LNCaP clone FGC (cell line): ENCODE measurements around the gene ZNF92.
"Not testable (repeated sequence)": the region's sequence is repeated elsewhere in the genome, so short reads cannot be mapped to it uniquely, and the experiment has no call there.

Experiments used
- DNase-seq: peaks from one replicate; pipeline ENCODE4 v3.0.0-alpha.2; 2011; ENCODE audit warnings: low read depth
- H3K4me3 ChIP-seq: 2 replicates; pipeline ENCODE4 v1.5.1; 2011; ENCODE audit warnings: mild to moderate bottlenecking, low read depth, low read length, control low read depth
- TF ChIP-seq, protein P1 (sequence below): IDR thresholded peaks from 2 replicates; pipeline ENCODE4 v1.5.1; 2012; ENCODE audit warnings: mild to moderate bottlenecking; ENCODE audit not compliant: control insufficient read depth, insufficient read depth; ENCODE audit errors: extremely low read depth

The ZNF92 gene

DNA sequence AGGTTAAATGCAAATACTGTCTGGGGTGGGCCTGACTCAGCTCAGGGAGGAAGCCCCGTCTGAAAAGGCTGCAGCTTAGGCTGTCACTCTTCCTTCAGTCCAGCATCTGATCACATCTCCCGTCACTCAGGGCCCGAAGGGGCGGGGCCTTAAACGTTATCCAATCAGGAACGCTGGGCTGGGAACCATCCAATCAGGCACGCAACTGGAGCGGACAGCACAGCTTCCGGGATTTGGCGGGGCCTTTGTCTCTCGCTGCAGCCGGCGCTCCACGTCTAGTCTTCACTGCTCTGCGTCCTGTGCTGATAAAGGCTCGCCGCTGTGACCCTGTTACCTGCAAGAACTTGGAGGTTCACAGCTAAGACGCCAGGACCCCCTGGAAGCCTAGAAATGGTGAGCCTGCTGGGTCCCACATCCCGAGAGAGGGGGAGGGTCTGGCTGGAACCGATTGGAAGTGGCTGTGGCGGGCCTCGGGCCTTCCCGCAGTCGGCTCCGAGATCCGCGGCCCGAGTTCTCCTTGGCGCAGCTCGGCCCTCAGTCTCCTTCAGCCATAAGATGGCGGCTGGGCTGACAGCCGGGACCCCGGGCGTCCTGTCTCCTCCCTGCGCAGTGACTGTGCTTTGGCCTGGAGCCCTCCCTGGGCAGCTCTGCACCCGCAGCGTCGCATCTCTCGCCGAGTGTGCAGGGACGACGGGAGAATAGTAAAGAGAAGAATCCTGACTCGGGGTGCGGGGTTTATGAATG, at the start of gene ZNF92:
ZNF92 (plus strand) TSS at position 248 of the 744 bp plus-strand sequence; CDS start at position 391, 143 bp downstream.
- TF ChIP-seq, protein P1, sequence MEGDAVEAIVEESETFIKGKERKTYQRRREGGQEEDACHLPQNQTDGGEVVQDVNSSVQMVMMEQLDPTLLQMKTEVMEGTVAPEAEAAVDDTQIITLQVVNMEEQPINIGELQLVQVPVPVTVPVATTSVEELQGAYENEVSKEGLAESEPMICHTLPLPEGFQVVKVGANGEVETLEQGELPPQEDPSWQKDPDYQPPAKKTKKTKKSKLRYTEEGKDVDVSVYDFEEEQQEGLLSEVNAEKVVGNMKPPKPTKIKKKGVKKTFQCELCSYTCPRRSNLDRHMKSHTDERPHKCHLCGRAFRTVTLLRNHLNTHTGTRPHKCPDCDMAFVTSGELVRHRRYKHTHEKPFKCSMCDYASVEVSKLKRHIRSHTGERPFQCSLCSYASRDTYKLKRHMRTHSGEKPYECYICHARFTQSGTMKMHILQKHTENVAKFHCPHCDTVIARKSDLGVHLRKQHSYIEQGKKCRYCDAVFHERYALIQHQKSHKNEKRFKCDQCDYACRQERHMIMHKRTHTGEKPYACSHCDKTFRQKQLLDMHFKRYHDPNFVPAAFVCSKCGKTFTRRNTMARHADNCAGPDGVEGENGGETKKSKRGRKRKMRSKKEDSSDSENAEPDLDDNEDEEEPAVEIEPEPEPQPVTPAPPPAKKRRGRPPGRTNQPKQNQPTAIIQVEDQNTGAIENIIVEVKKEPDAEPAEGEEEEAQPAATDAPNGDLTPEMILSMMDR = no peak
- H3K4me3 ChIP-seq = peak within 1 kb of the TSS; percentile 70
- peak; percentile 95 for DNase-seq

DNA sequence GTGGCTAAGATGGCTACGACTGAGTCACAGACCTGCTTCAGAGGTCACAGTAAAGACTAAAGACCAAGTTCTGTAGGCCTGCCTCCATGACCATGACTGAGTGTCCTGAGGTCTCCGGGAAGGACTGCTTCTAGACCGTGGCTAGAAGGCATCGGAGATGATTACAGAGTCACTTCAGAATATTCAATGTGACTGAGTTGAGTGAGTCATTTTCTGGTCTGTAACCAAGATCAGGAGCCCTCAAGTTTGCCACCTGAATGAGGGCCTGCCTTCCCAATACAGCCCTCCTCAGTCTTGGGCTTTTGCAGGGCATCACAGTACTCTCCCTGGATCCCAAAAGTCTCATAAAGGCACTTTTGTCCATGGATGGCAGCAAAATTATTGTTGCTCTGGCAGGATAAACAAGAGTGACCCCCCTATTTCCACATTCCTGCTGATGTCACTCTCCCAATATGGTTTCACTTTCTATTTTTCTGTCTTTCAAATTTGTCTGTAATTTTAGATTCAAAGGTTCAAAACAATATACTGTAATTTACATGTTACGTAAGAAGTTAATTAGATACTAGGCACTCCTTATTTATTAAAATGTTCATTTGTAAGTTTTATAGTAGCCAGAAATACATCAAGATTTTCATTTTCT, 47.7 kb upstream of the ZNF92 start:
- no peak for DNase-seq
- TF ChIP-seq, protein P1 = no peak
- no peak overlapping the region for H3K4me3 ChIP-seq

DNA sequence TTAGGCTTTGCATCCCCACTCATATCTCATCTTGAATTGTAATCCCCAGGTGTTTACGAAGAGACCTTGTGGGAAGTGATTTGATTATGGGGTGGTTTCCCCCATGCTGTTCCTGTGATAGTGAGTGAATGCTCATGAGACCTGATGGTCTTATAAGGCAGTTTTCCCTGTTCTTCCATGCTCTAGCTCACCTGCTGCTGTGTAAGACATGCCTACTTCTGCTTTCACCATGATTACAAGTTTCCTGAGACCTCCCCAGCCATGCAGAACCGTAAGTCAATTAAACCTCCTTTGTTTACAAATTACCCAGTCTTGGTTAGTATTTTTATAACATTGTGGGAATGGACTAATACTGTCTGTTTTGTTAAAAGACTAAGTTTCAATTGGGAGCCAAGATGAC, 35.3 kb upstream of the ZNF92 start:
- TF ChIP-seq, protein P1 = no peak
- no peak overlapping the region for H3K4me3 ChIP-seq
- DNase-seq = no peak

DNA sequence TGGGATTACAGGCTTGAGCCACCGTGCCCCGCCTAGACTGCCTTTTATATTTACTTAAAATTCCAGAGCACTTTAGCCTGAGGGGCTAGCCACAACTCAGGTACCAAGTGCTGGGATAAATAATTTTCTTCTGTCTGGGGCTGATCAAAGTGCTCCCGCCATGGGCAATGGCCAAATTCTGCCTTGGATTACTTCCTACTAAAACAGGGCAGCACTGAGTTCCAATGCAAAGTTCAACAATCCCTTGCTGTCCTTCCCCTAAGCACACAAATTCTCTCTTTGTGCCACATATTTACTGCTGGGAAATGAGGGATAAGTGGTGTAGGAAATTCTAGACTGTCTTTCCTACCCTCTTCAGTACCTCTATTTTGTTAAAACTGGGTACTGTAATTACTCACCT, 34.4 kb upstream of the ZNF92 start:
- H3K4me3 ChIP-seq = no peak overlapping the region
- TF ChIP-seq, protein P1 = no peak
- DNase-seq = no peak

DNA sequence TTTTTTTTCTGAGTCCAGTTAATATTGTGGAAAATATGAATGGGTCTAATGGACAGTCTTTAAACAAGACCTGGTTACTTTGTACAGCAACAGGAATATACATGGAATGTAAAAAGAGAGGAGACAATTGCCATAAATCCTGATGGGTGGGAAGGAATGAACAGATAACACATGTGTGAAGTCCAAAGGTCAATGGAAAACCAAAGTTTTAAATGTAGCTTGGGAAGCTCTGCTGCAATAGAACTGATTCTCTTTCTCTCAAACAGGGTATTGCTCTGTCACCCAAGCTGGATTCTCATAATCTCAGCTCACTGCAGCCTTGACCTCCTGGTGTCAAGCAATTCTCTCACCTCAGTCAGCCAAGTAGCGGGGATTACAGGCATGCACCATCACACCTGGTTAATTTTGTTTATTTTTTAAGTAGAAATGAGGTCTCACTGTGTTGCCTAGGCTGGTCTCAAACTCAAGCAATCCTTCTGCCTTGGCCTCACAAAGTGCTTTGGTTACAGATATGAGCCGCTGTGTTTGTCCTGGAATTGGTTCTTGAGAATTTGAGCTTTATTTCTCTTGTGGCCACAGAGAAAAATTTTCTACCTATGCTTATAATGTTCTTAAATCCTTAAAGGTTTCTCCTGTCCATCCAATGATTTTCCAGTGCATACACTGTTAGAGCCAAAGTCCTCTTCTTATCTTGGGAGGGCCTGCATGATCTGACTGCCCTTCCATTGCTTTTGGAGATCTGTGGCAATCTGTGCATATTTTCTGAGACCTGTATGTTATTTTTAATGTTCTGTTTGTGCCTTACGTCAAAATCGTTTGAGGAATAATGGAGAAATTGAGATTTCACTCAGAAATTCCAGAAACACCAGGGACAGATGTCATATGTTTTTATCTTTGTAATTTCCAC, 30.7 kb upstream of the ZNF92 start:
- no peak overlapping the region for H3K4me3 ChIP-seq
- TF ChIP-seq, protein P1 = no peak
- DNase-seq = no peak

DNA sequence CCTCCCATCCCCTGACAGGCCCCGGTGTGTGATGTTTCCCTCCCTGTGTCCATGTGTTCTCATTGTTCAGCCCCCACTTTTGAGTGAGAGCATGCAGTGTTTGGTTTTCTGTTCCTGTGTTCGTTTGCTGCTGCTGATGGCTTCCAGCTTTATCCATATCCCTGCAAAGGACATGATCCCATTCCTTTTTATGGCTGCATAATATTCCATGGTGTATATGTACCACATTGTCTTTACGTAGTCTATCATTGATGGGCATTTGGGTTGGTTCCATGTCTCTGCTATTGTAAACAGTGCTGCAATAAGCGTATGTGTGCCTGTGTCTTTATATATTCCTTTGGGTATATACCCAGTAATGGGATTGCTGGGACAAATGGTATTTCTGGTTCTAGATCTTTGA, 29.1 kb upstream of the ZNF92 start:
- DNase-seq, H3K4me3 ChIP-seq: not testable (repeated sequence)

DNA sequence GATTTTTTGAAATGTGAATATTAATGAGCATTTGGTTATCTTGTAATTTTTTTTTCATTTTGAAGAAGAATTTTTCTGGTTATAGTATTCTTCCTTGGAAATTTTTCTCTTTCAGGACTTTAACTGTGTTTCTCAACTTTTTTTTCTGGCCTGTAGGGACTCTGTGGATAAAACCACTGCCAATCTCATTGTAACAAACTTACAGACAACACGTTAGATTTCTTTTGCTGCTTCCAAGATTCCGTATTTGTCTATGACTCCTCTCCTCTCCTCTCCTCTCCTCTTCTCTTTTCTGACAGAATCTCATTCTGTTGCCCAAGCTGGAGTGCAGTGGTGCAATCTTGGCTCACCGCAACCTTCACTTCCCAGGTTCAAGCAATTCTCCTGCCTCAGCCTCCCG, 19.4 kb upstream of the ZNF92 start:
- DNase-seq = no peak
- H3K4me3 ChIP-seq = no peak overlapping the region
- TF ChIP-seq, protein P1 = no peak
